H9 (cell line): ENCODE data around the gene SERPINA3. TPM values are rescaled to one million over a fixed set of nuclear protein-coding genes. Genes with fewer than 3 reads are reported as not detected.

ENCODE experiments used
- DNase-seq: peaks from one replicate; pipeline ENCODE4 v3.0.0-alpha.2; 2017
- H2AFZ ChIP-seq: one replicate; pipeline ENCODE4 v1.6.1; 2013; ENCODE audit warnings: mild to moderate bottlenecking, low read length, control low read depth, moderate library complexity
- H2AK5ac ChIP-seq: 2 replicates; pipeline ENCODE4 v1.6.1; 2013; ENCODE audit warnings: low read length, control low read depth, mixed read lengths; ENCODE audit not compliant: insufficient read length
- H2BK120ac ChIP-seq: one replicate; pipeline ENCODE4 v1.6.1; 2013; ENCODE audit warnings: low read depth, mild to moderate bottlenecking, low read length, control low read depth, inconsistent platforms; ENCODE audit not compliant: poor library complexity, severe bottlenecking
- H2BK12ac ChIP-seq: 2 replicates; pipeline ENCODE4 v1.6.1; 2013; ENCODE audit warnings: low read length, control low read depth, mixed read lengths, low read depth; ENCODE audit not compliant: insufficient read length
- H2BK15ac ChIP-seq: 2 replicates; pipeline ENCODE4 v1.6.1; 2013; ENCODE audit warnings: low read depth, low read length, control low read depth
- H2BK20ac ChIP-seq: one replicate; pipeline ENCODE4 v1.6.1; 2013; ENCODE audit warnings: low read depth, mild to moderate bottlenecking, low read length, control low read depth, inconsistent platforms; ENCODE audit not compliant: poor library complexity, severe bottlenecking
- H2BK5ac ChIP-seq: 2 replicates; pipeline ENCODE4 v1.6.1; 2013; ENCODE audit warnings: low read length, control low read depth, mixed read lengths; ENCODE audit not compliant: insufficient read length
- H3K14ac ChIP-seq: 2 replicates; pipeline ENCODE4 v1.6.1; 2013; ENCODE audit warnings: low read length, control low read depth; ENCODE audit not compliant: insufficient read depth
- H3K18ac ChIP-seq: 2 replicates; pipeline ENCODE4 v1.6.1; 2013; ENCODE audit warnings: low read depth, mild to moderate bottlenecking, mixed read lengths, low read length, control low read depth; ENCODE audit not compliant: insufficient read length
- H3K23ac ChIP-seq: 2 replicates; pipeline ENCODE4 v1.6.1; 2013; ENCODE audit warnings: low read length, control low read depth, mixed read lengths, low read depth; ENCODE audit not compliant: insufficient read length
- H3K23me2 ChIP-seq: 2 replicates; pipeline ENCODE4 v1.6.1; 2013; ENCODE audit warnings: low read depth, mild to moderate bottlenecking, mixed read lengths, low read length, control low read depth; ENCODE audit not compliant: insufficient read length, poor library complexity, severe bottlenecking
- H3K27ac ChIP-seq: 2 replicates; pipeline ENCODE4 v1.5.1; 2013; ENCODE audit warnings: low read length, control low read depth, mixed read lengths, low read depth; ENCODE audit not compliant: insufficient read length
- H3K27me3 ChIP-seq: 2 replicates; pipeline ENCODE4 v1.6.1; 2013; ENCODE audit warnings: low read length, control low read depth, inconsistent platforms; ENCODE audit not compliant: insufficient read depth
- H3K4ac ChIP-seq: 2 replicates; pipeline ENCODE4 v1.6.1; 2013; ENCODE audit warnings: low read depth, mild to moderate bottlenecking, control low read depth, inconsistent platforms, low read length, moderate library complexity
- H3K4me1 ChIP-seq: 2 replicates; pipeline ENCODE4 v1.6.1; 2013; ENCODE audit warnings: low read length, control low read depth, inconsistent platforms; ENCODE audit not compliant: insufficient read depth
- H3K4me2 ChIP-seq: 2 replicates; pipeline ENCODE4 v1.6.1; 2013; ENCODE audit warnings: low read length, control low read depth, mixed read lengths; ENCODE audit not compliant: insufficient read length, insufficient read depth
- H3K56ac ChIP-seq: 2 replicates; pipeline ENCODE4 v1.6.1; 2013; ENCODE audit warnings: low read depth, mild to moderate bottlenecking, mixed read lengths, low read length, control low read depth; ENCODE audit not compliant: insufficient read length
- H3K79me1 ChIP-seq: 2 replicates; pipeline ENCODE4 v1.6.1; 2013; ENCODE audit warnings: low read depth, mild to moderate bottlenecking, moderate library complexity, low read length, control low read depth, inconsistent platforms; ENCODE audit not compliant: insufficient read depth, poor library complexity, severe bottlenecking
- H3K79me2 ChIP-seq: 2 replicates; pipeline ENCODE4 v1.6.1; 2013; ENCODE audit warnings: low read length, control low read depth, inconsistent platforms; ENCODE audit not compliant: insufficient read depth
- H3K9ac ChIP-seq: 2 replicates; pipeline ENCODE4 v1.6.1; 2013; ENCODE audit warnings: low read length, control low read depth, mixed read lengths; ENCODE audit not compliant: insufficient read length; ENCODE audit errors: extremely low read depth
- H3K9me3 ChIP-seq: one replicate; pipeline ENCODE4 v1.6.1; 2013; ENCODE audit warnings: low read depth, low read length, inconsistent platforms; ENCODE audit not compliant: control insufficient read depth
- H3T11ph ChIP-seq: one replicate; pipeline ENCODE4 v1.6.1; 2013; ENCODE audit warnings: mild to moderate bottlenecking, low read length, control low read depth, inconsistent platforms
- H4K20me1 ChIP-seq: one replicate; pipeline ENCODE4 v1.6.1; 2013; ENCODE audit not compliant: control insufficient read depth, insufficient read length, insufficient read depth
- H4K5ac ChIP-seq: 2 replicates; pipeline ENCODE4 v1.6.1; 2013; ENCODE audit warnings: low read depth, mild to moderate bottlenecking, mixed read lengths, low read length, control low read depth; ENCODE audit not compliant: insufficient read length
- H4K8ac ChIP-seq: replicated peaks from 2 replicates; pipeline ENCODE4 v1.6.1; 2013; ENCODE audit warnings: low read length, control low read depth, mixed read lengths, low read depth; ENCODE audit not compliant: insufficient read length
- H4K91ac ChIP-seq: 2 replicates; pipeline ENCODE4 v1.6.1; 2013; ENCODE audit warnings: low read depth, mild to moderate bottlenecking, moderate library complexity, mixed read lengths, low read length, control low read depth; ENCODE audit not compliant: insufficient read length
- H3K27ac Mint-ChIP-seq, 3 experiments: 2 replicates in 2 of 3; 3 replicates in 1 of 3; pipeline ENCODE4 v1.8.0; 2020 to 2021; ENCODE audit warnings: mixed read lengths in 3 of 3, mild to moderate bottlenecking in 1 of 3, moderate library complexity in 1 of 3
- H3K27me3 Mint-ChIP-seq: 2 replicates; pipeline ENCODE4 v1.8.0; 2021; ENCODE audit warnings: low read depth, mild to moderate bottlenecking, moderate library complexity, mixed read lengths
- H3K36me3 Mint-ChIP-seq, 3 experiments: 2 replicates in 2 of 3; 3 replicates in 1 of 3; pipeline ENCODE4 v1.8.0; 2020 to 2021; ENCODE audit warnings: low read depth in 3 of 3, mixed read lengths in 3 of 3; ENCODE audit not compliant: insufficient read depth in 1 of 3
- H3K4me1 Mint-ChIP-seq, 2 experiments: 2 replicates each; pipeline ENCODE4 v1.8.0; 2020; ENCODE audit warnings: mixed read lengths in 2 of 2
- H3K4me3 Mint-ChIP-seq, 2 experiments: 2 replicates in 1 of 2; 3 replicates in 1 of 2; pipeline ENCODE4 v1.8.0; 2020 to 2021; ENCODE audit warnings: mild to moderate bottlenecking in 2 of 2, mixed read lengths in 2 of 2, moderate library complexity in 1 of 2
- H3K9me3 Mint-ChIP-seq, 2 experiments: 2 replicates in 1 of 2; 3 replicates in 1 of 2; pipeline ENCODE4 v1.8.0; 2020; ENCODE audit warnings: mild to moderate bottlenecking in 2 of 2, mixed read lengths in 2 of 2, moderate library complexity in 1 of 2
- CTCF ChIP-seq: fragments of 200-600 bp; sonication (generic); conservative IDR thresholded peaks from 3 replicates; pipeline ENCODE4 v1.8.0; 2021; ENCODE audit warnings: antibody characterized with exemption, mild to moderate bottlenecking
- WGBS: extraction: QIAGEN DNeasy Blood & Tissue Kit; methylation state at CpG from one replicate; pipeline ENCODE4 v1.1.7; 2013; ENCODE audit warnings: missing lambda C conversion rate, low lambda C conversion rate, mixed read lengths; ENCODE audit not compliant: insufficient read length; ENCODE audit errors: extremely low coverage; 5-methylcytosine and 5-hydroxymethylcytosine counted together
- total RNA-seq: library from RNA; stranded (reverse); gene quantifications from 2 replicates; pipeline ENCODE4 v1.2.1, GENCODE V29; 2021

SERPINA3 gene
- total RNA-seq, 1 experiment from 2014 or later: not detected

- Mint-ChIP-seq H3K4me1 (peaks cover 7 to 9% of the 10 kb centered on the region in 2 experiments), H3K4me3 (no peak overlapping the region), H3K36me3 (peaks cover 2 to 25% (median 14%) of the 10 kb centered on the region in 3 experiments; a peak in 6 of 7 replicates), H3K27ac (no peak overlapping the region), H3K27me3 (peaks cover 13% of the 10 kb centered on the region), H3K9me3 (peaks cover 35 to 40% of the 10 kb centered on the region in 2 experiments)
- Histone ChIP-seq H3K56ac (no peak overlapping the region), H3K4me1 (no peaks in the 10 kb centered on the region), H2AFZ (no peak overlapping the region), H3K79me2 (no peaks in the 10 kb centered on the region), H3K9me3 (peaks cover 9% of the 10 kb centered on the region), H3K23ac (no peak overlapping the region), H2BK5ac (no peak overlapping the region), H3K27ac (no peak overlapping the region), H3K14ac (no peak overlapping the region), H2BK12ac (no peak overlapping the region), H3K27me3 (no peaks in the 10 kb centered on the region), H4K8ac (no peak overlapping the region), H3K23me2 (no peaks in the 10 kb centered on the region), H3K4me2 (no peak overlapping the region), H2BK120ac (no peak overlapping the region), H4K20me1 (no peaks in the 10 kb centered on the region), H3K9ac (no peak overlapping the region), H2AK5ac (no peak overlapping the region), H3K4ac (no peak overlapping the region), H3K79me1 (no peaks in the 10 kb centered on the region), H3K18ac (no peak overlapping the region), H2BK15ac (no peak overlapping the region), H2BK20ac (no peak overlapping the region), H3T11ph (no peak overlapping the region), H4K91ac (no peak overlapping the region), H4K5ac (no peak overlapping the region)
- no peak for TF ChIP-seq CTCF
- whole genome bisulfite sequencing: no CpG with 5 or more reads among the region's 3 CpGs
- no peak for DNase-seq
Measured at GRCh38 chr14:94617988-94618822, 6.0 kb downstream of the SERPINA3 start.
